HG03103 (cell line): ENCODE data around the gene DNAJB8.

Experiments used
- ATAC-seq: cut with Tn5 transposase; IDR thresholded peaks from one replicate; pipeline ENCODE4 v1.9.1; 2021; ENCODE audit warnings: low read depth; ENCODE audit not compliant: unreplicated experiment

Gene DNAJB8

GRCh38 chr3:128429751-128430150 is 36.9 kb downstream of the DNAJB8 start:
- no peak for ATAC-seq

GRCh38 chr3:128429275-128429674 is 37.4 kb downstream of the DNAJB8 start:
- ATAC-seq: no peak

GRCh38 chr3:128427872-128428822 is 38.5 kb downstream of the DNAJB8 start:
- ATAC-seq: no peak

- ATAC-seq: no peak
Measured at GRCh38 chr3:128427175-128427857, 39.4 kb downstream of the DNAJB8 start.

- ATAC-seq: no peak
Measured at GRCh38 chr3:128426128-128426921, 40.4 kb downstream of the DNAJB8 start.

- no peak for ATAC-seq
Measured at GRCh38 chr3:128425846-128426127, 40.9 kb downstream of the DNAJB8 start.

GRCh38 chr3:128425142-128425845 is 41.4 kb downstream of the DNAJB8 start:
- ATAC-seq: no peak

- no peak for ATAC-seq
Measured at GRCh38 chr3:128424508-128425069, 42.1 kb downstream of the DNAJB8 start.

- no peak for ATAC-seq
Measured at GRCh38 chr3:128423525-128424147, 43.1 kb downstream of the DNAJB8 start.

GRCh38 chr3:128422762-128423524 is 43.7 kb downstream of the DNAJB8 start:
- ATAC-seq: no peak

GRCh38 chr3:128421966-128422365 is 44.7 kb downstream of the DNAJB8 start:
- no peak for ATAC-seq

GRCh38 chr3:128421439-128421836 is 45.3 kb downstream of the DNAJB8 start:
- no peak for ATAC-seq

GRCh38 chr3:128420720-128421438 is 45.8 kb downstream of the DNAJB8 start:
- ATAC-seq: no peak

- no peak for ATAC-seq
Measured at GRCh38 chr3:128420289-128420688, 46.4 kb downstream of the DNAJB8 start.

- ATAC-seq: no peak
Measured at GRCh38 chr3:128419311-128419710, 47.4 kb downstream of the DNAJB8 start.

- no peak for ATAC-seq
Measured at GRCh38 chr3:128418900-128419299, 47.8 kb downstream of the DNAJB8 start.

- no peak for ATAC-seq
Measured at GRCh38 chr3:128416578-128417211, 50.0 kb downstream of the DNAJB8 start.
